Astrocyte (in vitro differentiated cells and primary cell): ENCODE results near the gene SERPINB1. TPM values are rescaled to one million over a fixed set of nuclear protein-coding genes. Genes with fewer than 3 reads are reported as not detected.
"Not testable (repeated sequence)": the region's sequence is repeated elsewhere in the genome, so short reads cannot be mapped to it uniquely, and the experiment has no call there.

ENCODE experiments used
- DNase-seq: peaks from one replicate; pipeline ENCODE4 v3.0.0-alpha.2; 2010; ENCODE audit warnings: low read depth
- FAIRE-seq: peaks from 2 replicates; lab custom pipeline; 2011; peaks lifted over from hg19 to GRCh38; lab: Jason Lieb, UNC
- H2AFZ ChIP-seq: 2 replicates; pipeline ENCODE4 v1.6.0; 2012; ENCODE audit warnings: low read depth, low read length, inconsistent platforms
- H3K27ac ChIP-seq: 2 replicates; pipeline ENCODE4 v1.5.1; 2011; ENCODE audit warnings: low read depth, low read length, inconsistent platforms
- H3K27me3 ChIP-seq: 2 replicates; pipeline ENCODE4 v1.6.0; 2011; ENCODE audit warnings: low read length, inconsistent platforms; ENCODE audit not compliant: insufficient read depth
- H3K36me3 ChIP-seq: 2 replicates; pipeline ENCODE4 v1.5.1; 2011; ENCODE audit warnings: low read length, inconsistent platforms; ENCODE audit not compliant: insufficient read depth
- H3K4me1 ChIP-seq: 2 replicates; pipeline ENCODE4 v1.5.1; 2011; ENCODE audit warnings: low read length, inconsistent platforms; ENCODE audit not compliant: insufficient read depth
- H3K4me2 ChIP-seq: 2 replicates; pipeline ENCODE4 v1.6.0; 2012; ENCODE audit warnings: low read length, inconsistent platforms
- H3K4me3 ChIP-seq: 2 replicates; pipeline ENCODE4 v1.5.1; 2011; ENCODE audit warnings: low read depth, mild to moderate bottlenecking, low read length, inconsistent platforms; ENCODE audit not compliant: insufficient read depth
- H3K79me2 ChIP-seq: 2 replicates; pipeline ENCODE4 v1.6.0; 2012; ENCODE audit warnings: mild to moderate bottlenecking, low read length, inconsistent platforms; ENCODE audit not compliant: insufficient read depth
- H3K9ac ChIP-seq: 2 replicates; pipeline ENCODE4 v1.6.0; 2012; ENCODE audit warnings: mild to moderate bottlenecking, low read length, inconsistent platforms
- H3K9me3 ChIP-seq: 2 replicates; pipeline ENCODE4 v1.5.1; 2012; ENCODE audit warnings: low read depth, mild to moderate bottlenecking, low read length, inconsistent platforms; ENCODE audit not compliant: insufficient read depth
- H4K20me1 ChIP-seq: 2 replicates; pipeline ENCODE4 v1.6.0; 2012; ENCODE audit warnings: low read length, inconsistent platforms; ENCODE audit not compliant: insufficient read depth
- H3K27ac Mint-ChIP-seq: one replicate; pipeline ENCODE4 v1.8.0; 2021; ENCODE audit warnings: mild to moderate bottlenecking, mixed read lengths; ENCODE audit not compliant: unreplicated experiment
- H3K27me3 Mint-ChIP-seq: one replicate; pipeline ENCODE4 v1.8.0; 2021; ENCODE audit warnings: low read depth, mixed read lengths; ENCODE audit not compliant: unreplicated experiment
- H3K36me3 Mint-ChIP-seq: one replicate; pipeline ENCODE4 v1.8.0; 2021; ENCODE audit warnings: low read depth, mixed read lengths; ENCODE audit not compliant: unreplicated experiment
- H3K4me1 Mint-ChIP-seq: one replicate; pipeline ENCODE4 v1.8.0; 2021; ENCODE audit warnings: low read depth, mixed read lengths; ENCODE audit not compliant: unreplicated experiment
- H3K4me3 Mint-ChIP-seq: one replicate; pipeline ENCODE4 v1.8.0; 2021; ENCODE audit warnings: mild to moderate bottlenecking, moderate library complexity, mixed read lengths; ENCODE audit not compliant: unreplicated experiment
- H3K9me3 Mint-ChIP-seq: one replicate; pipeline ENCODE4 v1.8.0; 2021; ENCODE audit warnings: mild to moderate bottlenecking, mixed read lengths; ENCODE audit not compliant: unreplicated experiment
- CTCF ChIP-seq: IDR thresholded peaks from 2 replicates; pipeline ENCODE4 v1.5.1; 2011; ENCODE audit warnings: low read depth, mild to moderate bottlenecking, inconsistent platforms, low read length, moderate library complexity; ENCODE audit not compliant: insufficient read depth
- EZH2 ChIP-seq: IDR thresholded peaks from 2 replicates; pipeline ENCODE4 v1.6.1; 2012; ENCODE audit warnings: mild to moderate bottlenecking, low read length, inconsistent platforms; ENCODE audit not compliant: insufficient read depth
- total RNA-seq: library from RNA; stranded (reverse); gene quantifications from 2 replicates; pipeline ENCODE4 v1.2.1, GENCODE V29; 2021

SERPINB1 gene
- total RNA-seq, 1 donor from 2014 or later, result 1.5 TPM

- Mint-ChIP-seq H3K36me3 (peaks cover 9% of the 10 kb centered on the region), H3K4me1 (peaks cover 4% of the 10 kb centered on the region), H3K4me3 (no peak overlapping the region), H3K27ac (no peak overlapping the region), H3K9me3 (no peaks in the 10 kb centered on the region), H3K27me3 (no peaks in the 10 kb centered on the region)
- Histone ChIP-seq H3K36me3 (no peaks in the 10 kb centered on the region), H3K9me3 (no peaks in the 10 kb centered on the region), H2AFZ (no peak overlapping the region), H3K9ac (no peak overlapping the region), H3K4me2 (no peak overlapping the region), H3K4me1 (peaks cover 4% of the 10 kb centered on the region), H4K20me1 (no peaks in the 10 kb centered on the region), H3K79me2 (no peaks in the 10 kb centered on the region), H3K27ac (no peak overlapping the region), H3K4me3 (no peak overlapping the region), H3K27me3 (no peaks in the 10 kb centered on the region)
- FAIRE-seq (no peak), DNase-seq (no peak)
- TF ChIP-seq EZH2 (no peak), CTCF (no peak)
These were observed 37.8 kb downstream of the SERPINB1 start for GRCh38 chr6:2803731-2804429.

GRCh38 chr6:2802521-2803060 lies 39.1 kb downstream of the SERPINB1 start:
- Histone ChIP-seq H4K20me1 (no peaks in the 10 kb centered on the region), H3K36me3 (no peaks in the 10 kb centered on the region), H3K79me2 (no peaks in the 10 kb centered on the region), H3K4me2 (no peak overlapping the region), H3K4me1 (peaks cover 4% of the 10 kb centered on the region), H3K27me3 (no peaks in the 10 kb centered on the region), H3K27ac (no peak overlapping the region), H3K4me3 (no peak overlapping the region), H3K9ac (no peak overlapping the region), H2AFZ (no peak overlapping the region), H3K9me3 (no peaks in the 10 kb centered on the region)
- Mint-ChIP-seq H3K9me3 (no peaks in the 10 kb centered on the region), H3K4me1 (peaks cover 4% of the 10 kb centered on the region), H3K27ac (no peak overlapping the region), H3K4me3 (no peak overlapping the region), H3K36me3 (peaks cover 13% of the 10 kb centered on the region), H3K27me3 (no peaks in the 10 kb centered on the region)
- DNase-seq, result no peak
- FAIRE-seq, result no peak
- TF ChIP-seq EZH2 (no peak), CTCF (no peak)

GRCh38 chr6:2801687-2802086 lies 40.0 kb downstream of the SERPINB1 start:
- H3K27ac Mint-ChIP-seq, H3K4me3 Mint-ChIP-seq, H3K9me3 Mint-ChIP-seq, DNase-seq, H3K9ac ChIP-seq, H3K27me3 Mint-ChIP-seq, H4K20me1 ChIP-seq, H3K27me3 ChIP-seq, H3K4me1 ChIP-seq, FAIRE-seq, H3K4me3 ChIP-seq, H2AFZ ChIP-seq, H3K9me3 ChIP-seq, H3K36me3 ChIP-seq, H3K79me2 ChIP-seq, H3K4me2 ChIP-seq, H3K4me1 Mint-ChIP-seq, H3K27ac ChIP-seq: not testable (repeated sequence)
- H3K36me3 Mint-ChIP-seq, result peaks cover 11% of the 10 kb centered on the region
